GM19043 (cell line): ENCODE results near the gene ITPR2.
"Not testable (repeated sequence)": the region's sequence is repeated elsewhere in the genome, so short reads cannot be mapped to it uniquely, and the experiment has no call there.

Experiments used
- ATAC-seq: cut with Tn5 transposase; IDR thresholded peaks from one replicate; pipeline ENCODE4 v1.9.1; 2021; ENCODE audit warnings: low read depth; ENCODE audit not compliant: unreplicated experiment

The ITPR2 gene

DNA sequence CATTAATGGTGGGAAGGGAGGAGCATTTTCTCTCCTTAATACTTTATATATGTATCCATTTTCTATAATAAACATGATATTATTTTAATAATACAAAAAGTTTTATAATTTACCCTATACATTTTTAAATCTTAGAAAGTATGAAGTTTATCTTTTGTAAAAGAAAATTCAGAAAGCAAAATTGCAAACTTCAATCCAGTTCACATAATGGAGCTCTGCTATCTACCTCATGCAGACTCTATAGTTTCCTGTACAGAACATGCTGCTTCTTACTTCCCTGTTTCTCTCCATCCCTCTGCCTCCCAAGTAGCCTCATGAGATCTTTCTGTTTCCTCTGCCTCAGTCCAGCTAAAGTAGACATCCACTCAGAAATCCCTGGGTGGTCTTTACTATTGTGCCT, 402.4 kb downstream of the ITPR2 start:
- ATAC-seq: not testable (repeated sequence)

DNA sequence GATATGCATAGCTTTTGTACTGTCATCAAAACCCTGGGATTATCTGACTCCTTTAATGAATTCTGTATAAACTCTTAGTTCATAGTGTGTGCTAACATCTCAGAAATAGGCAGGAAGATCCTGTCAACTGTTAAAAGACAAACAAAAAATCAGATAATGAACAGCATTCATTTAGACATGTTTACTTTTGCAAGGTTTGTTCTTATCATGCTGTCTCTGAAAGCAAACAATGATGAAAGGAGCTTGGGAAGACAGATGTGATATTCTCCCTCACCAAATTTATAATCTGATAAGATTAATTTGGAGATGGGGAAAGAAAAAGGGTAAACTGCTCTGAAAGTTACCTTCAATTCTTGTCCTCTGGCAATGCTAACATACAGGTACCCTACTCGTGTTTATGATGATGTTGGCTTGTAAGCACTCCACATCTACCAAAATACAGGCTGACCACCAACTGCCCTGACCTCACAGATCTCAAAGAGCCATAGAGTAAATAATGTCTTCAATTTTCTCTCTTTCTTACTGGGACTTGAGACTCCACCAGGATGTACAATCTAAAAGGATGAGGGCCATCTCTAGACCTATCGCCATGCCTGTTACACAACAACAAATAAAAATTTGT, 403.8 kb downstream of the ITPR2 start:
- ATAC-seq: no peak

DNA sequence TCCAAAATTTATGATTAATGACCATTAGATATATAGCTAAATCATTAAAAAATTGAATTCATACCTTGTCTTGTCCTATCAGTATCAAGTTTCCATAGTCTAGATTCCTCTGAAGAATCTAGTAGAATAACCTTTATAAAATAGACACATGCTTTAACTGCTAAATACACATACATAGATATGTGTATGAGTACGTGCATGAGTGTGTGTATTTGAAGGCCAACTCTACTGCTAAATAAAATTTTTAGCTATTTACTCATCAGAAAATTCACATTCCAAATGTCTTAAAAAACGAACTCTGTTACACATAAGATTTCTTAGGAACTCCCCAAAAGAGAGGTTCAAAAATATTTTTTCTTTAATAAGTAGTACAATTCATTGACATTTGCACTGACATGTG, 404.6 kb downstream of the ITPR2 start:
- ATAC-seq: no peak

DNA sequence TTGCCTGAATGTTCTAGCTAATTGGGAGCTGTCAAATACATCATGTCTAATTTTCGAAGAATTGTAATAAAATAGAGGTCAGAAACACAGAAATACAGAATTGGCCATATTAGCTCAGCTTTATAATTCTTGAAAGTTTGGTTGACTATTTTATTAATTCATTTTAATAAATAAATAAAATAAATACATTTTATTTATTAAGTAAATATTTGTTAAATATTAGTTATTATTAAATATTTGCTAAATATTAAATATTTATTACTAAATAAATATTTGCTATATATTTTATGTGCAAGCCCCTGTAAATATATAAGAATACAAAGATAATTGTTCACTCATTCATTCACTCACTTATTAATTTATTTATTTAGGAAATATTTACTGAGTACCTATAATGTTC, 406.3 kb downstream of the ITPR2 start:
- ATAC-seq: no peak

DNA sequence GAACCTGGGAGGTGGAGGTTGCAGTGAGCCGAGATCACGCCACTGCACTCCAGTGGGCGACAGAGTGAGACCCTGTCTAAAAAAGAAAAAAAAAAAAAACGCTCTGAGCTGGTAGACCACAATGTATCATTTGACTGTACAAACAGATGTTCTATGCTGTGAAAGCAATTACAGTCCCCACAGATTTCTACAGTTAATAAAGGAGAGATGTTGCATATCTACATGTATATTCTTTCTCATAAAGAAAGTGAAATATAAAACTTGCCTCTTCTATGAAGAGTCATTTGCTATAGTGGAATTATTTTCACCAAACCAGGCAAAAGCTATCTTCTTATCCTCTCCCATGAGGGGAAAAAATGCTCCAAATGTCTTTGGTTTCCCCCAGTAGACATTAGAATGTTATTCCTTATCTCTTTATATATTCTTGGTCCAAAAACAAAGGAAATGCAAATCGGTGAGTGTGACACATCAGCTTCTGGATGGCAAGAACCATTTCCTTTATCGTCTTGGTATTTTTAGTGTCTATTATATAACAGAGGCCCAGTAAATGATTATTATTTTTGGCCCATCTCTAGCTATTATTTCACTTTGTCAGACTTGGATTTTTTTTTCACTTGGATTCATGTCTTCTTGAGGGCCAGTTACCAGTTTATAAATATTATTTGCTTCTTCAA, 407.3 kb downstream of the ITPR2 start:
- peak; percentile 47 for ATAC-seq

DNA sequence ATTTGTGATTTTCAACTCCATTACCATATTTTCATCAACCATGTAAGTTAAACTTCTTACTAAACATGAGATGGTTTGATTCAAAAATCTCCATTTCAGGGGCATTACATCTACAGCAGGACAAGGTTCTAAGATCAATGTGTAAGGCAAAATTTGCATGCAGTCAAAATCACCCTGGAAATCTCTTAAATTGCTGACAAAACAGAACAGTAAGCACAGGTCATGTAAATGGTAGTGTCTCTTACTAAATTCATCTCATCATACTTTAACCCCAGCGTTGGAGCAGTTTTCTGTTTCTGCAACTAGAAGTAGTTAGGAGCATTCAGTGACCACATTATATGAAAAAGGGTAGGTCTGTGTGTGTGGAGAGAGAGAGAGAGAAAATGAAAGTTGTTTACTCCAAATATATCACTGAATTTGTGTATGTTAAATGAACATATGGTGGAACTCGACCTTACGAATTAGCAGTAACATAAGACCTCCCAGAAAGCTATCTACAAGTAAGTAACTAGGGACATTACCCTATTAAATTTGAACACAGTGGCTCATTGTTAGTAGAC, 410.1 kb downstream of the ITPR2 start:
- ATAC-seq: peak; percentile 40

DNA sequence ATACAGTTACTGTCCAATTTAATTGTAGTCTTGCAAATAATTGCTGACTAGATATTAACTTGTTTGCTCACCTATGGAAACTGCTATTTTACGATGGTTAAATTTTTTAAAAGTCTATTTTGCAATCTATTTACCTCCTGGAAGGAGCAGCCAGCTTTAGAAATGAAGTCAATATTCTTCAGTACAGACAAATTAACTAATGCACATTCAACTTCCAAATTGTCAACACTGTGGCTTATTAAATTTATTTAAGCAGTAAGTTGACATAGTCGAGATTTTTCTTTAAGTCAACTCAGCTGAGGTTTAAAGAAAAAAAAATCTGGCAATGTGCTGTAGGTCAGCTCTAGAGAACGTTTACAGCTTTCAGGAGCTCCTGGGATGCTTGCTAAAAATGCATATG, 416.4 kb downstream of the ITPR2 start:
- ATAC-seq: no peak

DNA sequence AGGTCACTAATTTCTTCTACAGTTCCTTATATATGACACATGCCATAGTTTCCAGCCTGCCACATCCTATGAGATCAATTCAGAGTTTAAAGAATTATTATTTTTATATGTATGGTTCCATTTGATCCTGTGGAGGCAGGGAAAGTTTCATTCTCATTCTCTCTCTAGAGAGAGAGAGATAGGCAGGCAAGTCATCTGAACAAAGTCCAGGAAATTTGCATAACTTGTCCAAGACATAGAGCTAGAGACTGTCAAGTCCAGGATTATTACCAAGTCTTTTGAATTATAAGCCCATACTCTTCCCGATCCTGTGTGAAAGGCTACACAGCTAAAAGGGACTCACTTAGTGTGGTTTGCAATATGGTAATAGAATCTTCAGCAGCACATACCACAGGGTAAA, 422.3 kb downstream of the ITPR2 start:
- no peak for ATAC-seq

DNA sequence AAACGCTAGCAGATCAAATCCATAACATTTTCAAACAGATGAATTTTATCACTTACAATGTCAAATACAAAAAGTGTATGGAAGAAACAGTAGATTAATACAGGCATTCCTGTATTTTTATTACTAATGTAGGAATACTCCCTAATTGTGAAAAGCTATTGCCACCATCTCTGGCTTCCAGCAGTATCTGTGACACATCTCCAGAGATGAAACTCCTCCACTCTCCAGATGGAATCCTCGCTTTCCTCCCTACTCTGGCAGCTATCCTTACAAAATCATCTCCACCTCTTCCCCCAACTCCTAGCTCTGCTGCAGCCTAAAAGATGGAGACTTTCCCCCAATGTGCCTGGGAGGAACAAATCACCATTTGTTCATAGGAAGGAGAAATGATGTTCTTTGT, 426.2 kb downstream of the ITPR2 start:
- no peak for ATAC-seq

DNA sequence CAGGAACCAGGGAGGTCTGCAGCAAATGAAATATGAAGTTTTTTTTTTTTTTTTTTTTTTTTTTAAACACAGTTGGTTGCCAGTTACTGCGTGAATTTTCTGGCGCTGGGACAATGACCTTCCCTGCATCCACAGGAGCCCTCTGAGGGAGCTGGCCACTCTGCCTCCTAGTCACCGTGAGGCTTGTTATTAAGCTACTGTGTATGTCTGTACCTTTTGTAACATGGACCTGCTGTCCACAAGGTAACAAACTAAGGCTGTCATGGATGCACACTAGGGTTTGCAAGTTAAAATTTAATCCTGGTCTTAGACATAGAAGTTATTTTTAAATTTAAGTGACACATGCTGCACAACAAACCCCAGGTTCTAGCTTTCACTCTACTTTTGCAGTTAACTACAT, 426.6 kb downstream of the ITPR2 start:
- no peak for ATAC-seq

DNA sequence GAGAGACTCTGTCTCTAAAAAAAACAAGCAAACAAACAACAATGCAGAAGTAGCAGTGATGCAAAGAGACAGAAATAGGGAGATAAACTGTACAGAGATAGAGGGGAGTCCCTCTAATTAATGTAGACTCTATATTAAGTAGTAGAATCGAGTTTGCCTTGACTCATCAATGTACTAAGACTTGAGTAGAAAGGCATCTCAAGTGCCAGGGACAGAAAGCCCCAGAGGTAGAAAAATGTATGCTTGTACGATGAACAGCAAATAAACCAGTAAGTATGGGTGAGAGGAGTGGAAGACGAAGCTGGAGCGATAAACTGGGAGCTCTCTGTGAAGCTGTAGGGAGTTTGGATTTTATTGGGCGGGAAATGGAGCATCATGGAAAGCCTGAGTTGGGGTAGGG, 429.4 kb downstream of the ITPR2 start:
- no peak for ATAC-seq

DNA sequence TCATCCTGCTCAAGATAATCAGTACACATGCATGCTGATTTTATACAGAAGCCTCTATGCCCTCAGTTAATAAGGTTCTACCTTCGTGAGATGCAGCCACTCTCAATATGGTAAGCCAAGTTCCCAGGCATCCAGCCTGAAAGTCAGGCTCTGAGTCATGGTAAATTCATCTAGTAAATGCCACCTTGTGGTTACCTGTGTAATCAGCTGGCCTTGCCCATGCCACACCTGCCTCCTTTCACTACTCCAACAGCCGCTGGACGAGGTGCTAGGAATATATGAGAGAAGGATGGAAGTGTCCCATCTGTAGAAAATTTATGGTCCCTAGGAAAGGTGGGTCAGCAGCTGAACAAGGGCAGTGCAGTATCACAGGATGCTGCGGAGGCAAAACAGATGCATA, 430.3 kb downstream of the ITPR2 start:
- no peak for ATAC-seq

DNA sequence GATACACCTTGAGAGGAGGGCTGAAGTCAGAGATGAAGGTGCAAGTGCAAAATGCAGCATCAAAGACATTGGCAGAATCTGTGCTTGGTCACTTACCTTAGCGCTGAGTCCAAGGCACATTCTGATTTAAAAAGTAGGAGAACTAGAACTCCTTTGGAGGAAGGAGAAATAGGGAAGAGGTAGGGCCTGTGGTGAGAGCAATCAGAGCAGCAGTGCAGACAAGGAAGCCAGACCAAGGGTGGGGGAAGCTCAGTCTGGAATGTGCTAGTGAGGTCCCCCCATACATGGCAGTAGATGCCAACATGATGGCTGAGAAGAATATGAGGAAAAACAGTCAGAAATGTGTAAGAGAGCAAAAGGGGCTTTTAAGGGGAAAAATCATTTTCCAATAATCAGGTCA, 431.1 kb downstream of the ITPR2 start:
- ATAC-seq: no peak

DNA sequence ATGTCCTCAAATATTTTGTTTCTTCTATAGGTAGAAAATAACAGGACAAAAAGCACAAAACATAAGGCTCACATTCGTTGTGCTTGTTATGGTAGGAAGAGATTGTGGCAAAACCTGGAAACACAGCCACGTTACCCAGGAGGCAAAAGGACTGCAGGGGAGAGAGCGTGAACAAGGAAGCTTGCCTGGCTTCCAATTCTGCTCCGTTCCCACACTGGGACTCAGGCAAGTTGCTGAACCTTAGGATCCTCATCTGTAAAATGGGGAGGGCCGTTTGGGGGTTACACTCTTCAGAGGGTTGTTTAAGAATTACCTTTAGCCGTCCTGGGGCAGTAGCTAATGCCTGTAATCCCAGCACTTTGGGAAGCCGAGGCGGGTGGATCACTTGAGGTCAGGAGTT, 432.4 kb downstream of the ITPR2 start:
- ATAC-seq: no peak

DNA sequence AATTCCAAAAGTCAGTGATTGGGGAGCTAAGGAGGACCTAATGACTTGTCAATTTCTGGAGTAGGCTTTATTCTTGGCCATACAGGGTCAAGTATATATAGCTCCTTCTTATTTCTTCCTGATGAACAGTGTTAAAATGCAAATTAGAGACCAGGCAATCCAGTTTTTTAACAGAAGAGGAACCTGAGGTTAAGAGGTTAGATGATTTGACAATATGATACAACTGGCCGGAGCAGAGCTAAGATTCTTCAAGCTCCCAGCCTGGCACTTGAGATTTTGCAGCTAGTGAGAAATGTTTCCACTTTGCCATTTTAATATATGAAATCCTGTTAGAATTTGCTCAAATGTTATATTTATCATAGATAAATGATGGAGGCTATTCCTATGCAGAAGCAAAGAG, 433.6 kb downstream of the ITPR2 start:
- ATAC-seq: no peak

DNA sequence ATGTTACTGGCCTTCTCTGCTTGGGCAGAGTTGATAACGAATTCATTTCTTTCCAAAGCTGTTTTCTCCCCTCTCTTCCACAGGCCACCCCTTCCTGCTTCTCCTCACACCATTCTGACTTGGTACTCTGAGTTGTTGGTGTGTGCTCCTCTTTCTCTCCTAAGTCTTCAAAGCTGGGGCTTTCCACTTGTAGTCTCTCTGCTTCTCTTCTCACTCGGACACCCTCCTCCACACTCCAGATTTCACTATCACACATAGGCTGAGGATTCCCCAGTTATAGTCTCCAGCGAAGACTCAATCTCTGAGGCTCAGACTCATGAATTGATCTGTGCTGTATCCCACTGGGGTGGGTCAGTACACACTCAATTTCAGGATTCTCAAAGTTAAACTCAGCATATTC, 436.6 kb downstream of the ITPR2 start:
- no peak for ATAC-seq

DNA sequence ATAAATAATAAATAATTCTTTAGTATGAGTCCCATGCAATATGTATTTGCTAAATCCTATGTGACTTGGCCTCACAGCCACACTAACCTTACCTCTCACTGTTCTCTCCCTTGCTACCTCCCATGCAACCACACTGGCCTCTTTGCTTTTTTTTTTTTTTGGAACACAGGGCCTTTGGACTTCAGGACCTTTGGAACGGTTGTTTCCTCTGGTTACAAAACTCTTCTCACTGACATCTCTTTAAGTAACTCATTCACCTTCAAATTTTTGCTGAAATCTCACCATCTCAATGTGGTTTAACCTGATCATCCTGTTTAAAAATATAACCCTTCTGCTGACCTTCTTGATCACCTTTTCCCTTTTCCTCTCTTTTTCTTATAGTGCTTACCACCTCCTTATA, 443.7 kb downstream of the ITPR2 start:
- ATAC-seq: no peak

DNA sequence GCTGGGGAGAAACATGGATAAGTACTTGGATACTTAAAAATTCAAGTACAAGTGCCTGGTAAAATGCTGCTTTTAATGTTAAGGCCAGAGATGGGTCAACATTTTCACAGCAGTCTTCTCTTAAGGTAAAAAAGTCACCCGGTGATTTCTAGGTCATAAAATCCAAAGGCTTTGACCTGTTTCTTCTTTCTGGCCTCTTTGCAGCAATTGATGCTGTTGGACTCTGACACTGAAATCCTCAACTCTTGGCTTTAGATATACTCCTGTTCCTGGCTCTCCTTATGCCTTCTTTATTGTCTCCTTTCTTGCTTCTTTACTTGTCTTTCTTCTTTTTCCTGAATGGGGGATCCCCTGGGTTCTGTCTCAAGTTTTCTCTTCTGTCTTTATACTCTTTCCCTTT, 448.5 kb downstream of the ITPR2 start:
- ATAC-seq: no peak

DNA sequence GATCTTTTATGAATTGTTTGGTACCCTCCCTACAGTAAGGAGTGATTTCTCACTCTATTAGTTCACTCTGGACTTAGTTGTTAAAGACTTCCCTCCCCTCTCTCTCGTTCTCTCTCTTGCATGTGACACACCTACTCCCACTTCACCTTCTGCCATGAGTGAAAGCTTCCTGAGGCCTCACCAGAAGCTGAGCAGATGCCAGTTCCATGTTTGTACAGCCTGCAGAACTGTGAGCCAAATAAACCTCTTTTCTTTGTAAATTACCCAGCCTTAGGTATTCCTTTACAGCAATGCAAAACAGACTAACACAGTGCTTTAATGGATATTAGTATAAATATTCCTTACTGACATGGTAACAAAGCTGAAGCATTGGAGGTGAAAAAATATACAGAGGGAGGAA, 450.0 kb downstream of the ITPR2 start:
- ATAC-seq: no peak

DNA sequence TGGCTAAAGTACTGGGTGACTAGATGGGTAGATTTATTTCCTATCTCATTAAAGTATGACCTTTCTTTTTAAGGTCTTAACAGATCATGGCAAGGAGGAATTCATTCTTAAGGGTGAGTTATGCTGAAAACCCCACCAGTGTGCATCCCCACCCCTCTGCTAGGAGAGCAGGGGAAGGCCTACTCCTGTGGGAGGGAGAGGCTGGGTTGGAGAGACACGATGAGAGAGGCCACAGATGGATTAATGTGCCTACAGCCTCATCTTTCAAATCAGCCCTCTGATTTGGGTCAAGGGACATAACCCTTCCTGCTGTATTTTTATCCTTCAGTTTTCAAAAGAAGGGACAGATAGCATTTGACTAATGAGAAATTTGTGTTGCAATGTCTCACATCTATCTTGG, 452.1 kb downstream of the ITPR2 start:
- no peak for ATAC-seq

DNA sequence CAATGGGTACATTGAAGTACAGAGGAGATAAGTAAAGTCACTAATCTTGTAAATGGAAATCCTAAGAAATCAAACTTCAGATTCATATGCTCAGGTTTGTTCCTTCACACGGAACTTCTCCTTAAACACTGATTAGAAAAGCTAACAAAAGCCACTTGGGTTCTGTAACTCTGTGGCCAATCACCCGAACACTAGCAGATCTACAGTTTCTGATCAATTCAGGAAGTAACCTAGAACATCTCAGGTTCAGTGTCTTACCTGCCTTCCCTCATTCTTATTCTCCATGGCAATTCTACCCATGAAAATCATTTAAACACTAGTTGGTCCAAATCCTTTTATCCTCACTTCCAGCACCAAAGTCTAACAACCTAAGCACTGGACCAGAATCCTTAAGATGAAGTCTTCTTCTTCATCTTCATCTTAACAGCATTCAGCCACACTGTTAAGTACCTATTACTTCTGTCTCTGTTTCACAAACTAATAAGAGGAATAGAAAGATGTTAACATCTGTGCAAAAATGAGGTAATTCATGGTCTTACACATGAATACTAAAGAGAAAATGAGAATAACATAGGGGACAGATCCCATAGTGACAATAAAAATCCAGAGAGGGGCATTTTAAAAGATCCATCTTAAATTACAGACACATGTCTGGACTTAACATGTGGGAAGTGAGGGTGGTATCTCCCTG, 453.1 kb downstream of the ITPR2 start:
- ATAC-seq: no peak

DNA sequence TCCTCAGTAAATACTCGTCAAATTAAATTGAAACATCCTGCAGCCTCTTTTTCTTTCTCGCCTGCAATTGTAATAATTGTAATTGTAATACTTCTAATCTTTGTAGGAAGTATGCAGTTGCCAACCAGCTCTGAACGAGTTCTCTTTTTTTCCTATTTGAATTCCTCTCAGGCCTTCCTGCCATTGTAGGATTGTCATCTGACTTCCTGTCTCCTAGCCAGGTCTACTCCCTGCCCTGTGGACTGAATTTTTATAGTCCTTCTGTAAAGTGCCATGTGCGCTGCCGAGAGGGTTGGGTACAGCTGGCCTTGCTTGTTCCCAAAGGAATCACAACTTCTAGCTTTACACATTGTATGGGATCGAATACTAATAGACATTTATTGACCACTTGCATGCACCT, 454.3 kb downstream of the ITPR2 start:
- no peak for ATAC-seq
